ENCODE measurements around the gene NECAP2. TPM values are rescaled to one million over a fixed set of nuclear protein-coding genes. Genes with fewer than 3 reads are reported as not detected.

NECAP2 gene, protein sequence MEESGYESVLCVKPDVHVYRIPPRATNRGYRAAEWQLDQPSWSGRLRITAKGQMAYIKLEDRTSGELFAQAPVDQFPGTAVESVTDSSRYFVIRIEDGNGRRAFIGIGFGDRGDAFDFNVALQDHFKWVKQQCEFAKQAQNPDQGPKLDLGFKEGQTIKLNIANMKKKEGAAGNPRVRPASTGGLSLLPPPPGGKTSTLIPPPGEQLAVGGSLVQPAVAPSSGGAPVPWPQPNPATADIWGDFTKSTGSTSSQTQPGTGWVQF
- 10 to 100 TPM; 36.2 to 60.4 (median 51.9) TPM for total RNA-seq
- polyA plus RNA-seq, result 10 to 100 TPM; 41.0 to 59.1 TPM
- long read RNA-seq, donor 1, transcript NECAP2-202 (7 exons, 1,929 nt), result minor isoform, 20 of 396 reads
- long read RNA-seq, donor 1, transcript NECAP2-201 (8 exons, 2,070 nt), result major isoform, 311 of 396 reads
- long read RNA-seq, donor 1, partial matches to known transcripts, result 37 of 396 reads
- long read RNA-seq, donor 1, other reads (novel, unspliced or antisense), result 25 of 396 reads
- long read RNA-seq, donor 2, transcript NECAP2-201 (8 exons, 2,070 nt), result major isoform, 16 of 60 reads
- long read RNA-seq, donor 2, transcript NECAP2-211 (2 exons, 550 nt), result minor isoform, 8 of 60 reads
- long read RNA-seq, donor 2, partial matches to known transcripts, result 21 of 60 reads
- long read RNA-seq, donor 2, other reads (novel, unspliced or antisense), result 13 of 60 reads
- long read RNA-seq, donor 3, transcript NECAP2-201 (8 exons, 2,070 nt), result major isoform, 133 of 177 reads
- long read RNA-seq, donor 3, partial matches to known transcripts, result 17 of 177 reads
- long read RNA-seq, donor 3, other reads (novel, unspliced or antisense), result 22 of 177 reads

DNA sequence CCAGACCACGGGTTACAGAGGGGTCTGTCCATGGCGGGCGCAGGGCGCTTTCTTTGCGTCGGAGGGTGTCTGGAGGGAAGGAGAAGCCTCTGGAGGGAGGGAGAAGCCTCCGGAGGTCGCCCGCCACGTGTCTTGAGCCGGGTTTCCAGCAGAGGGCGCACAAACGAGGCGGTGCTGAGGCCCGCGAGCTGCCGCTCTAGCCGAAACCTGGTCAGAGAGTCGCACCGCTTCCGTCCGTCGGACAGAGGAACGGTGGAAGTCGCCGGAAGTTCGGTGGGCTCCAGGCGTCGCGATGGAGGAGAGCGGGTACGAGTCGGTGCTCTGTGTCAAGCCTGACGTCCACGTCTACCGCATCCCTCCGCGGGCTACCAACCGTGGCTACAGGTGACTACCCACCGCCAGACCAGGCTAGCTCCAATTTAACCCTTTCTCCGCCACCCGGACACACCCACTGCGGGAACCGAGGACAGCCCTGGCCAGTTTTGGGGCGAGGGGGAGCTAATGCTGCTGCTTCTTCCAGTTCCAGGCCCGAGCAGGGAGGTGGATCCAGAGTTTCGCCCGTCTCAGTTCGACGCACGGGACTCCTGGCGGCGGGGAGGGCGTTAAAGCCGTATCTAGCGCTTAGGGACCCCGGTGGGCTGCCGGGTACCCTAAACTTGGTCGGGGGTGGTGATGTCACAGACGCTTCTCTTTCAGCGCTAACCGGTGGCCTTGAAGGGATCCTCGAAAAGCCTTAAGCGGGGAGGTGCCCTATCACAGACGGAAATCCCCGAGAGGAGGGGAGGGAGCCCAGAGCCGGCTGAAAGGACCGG, at the start of gene NECAP2:
TSS of gene NECAP2 (plus strand) at position 255 of the 812 bp plus-strand sequence. CDS start at position 293, 38 bp downstream.
- no peaks in the 10 kb centered on the region for H3K36me3 ChIP-seq
- peak; percentile 92 to 97 (median 94) for DNase-seq
- H3K4me1 ChIP-seq (ENCODE audit: insufficient read depth), result peaks cover 2% of the 10 kb centered on the region
- WGBS, 3 donors, result 0% methylated on average over 61 to 68 of the region's 68 CpGs
- H3K4me3 ChIP-seq, result peak within 1 kb of the TSS; percentile 67
- intact Hi-C loops (cut with DNase I), result loop anchor here in 1 of 4 donors (10.0 kb wide), 1 partner anchor 54 kb away; no protein-coding TSS in a partner anchor
- no peaks in the 10 kb centered on the region for H3K27me3 ChIP-seq
- peak within 1 kb of the TSS; percentile 15 to 65 for H3K27ac ChIP-seq
- TF ChIP-seq, protein P1, sequence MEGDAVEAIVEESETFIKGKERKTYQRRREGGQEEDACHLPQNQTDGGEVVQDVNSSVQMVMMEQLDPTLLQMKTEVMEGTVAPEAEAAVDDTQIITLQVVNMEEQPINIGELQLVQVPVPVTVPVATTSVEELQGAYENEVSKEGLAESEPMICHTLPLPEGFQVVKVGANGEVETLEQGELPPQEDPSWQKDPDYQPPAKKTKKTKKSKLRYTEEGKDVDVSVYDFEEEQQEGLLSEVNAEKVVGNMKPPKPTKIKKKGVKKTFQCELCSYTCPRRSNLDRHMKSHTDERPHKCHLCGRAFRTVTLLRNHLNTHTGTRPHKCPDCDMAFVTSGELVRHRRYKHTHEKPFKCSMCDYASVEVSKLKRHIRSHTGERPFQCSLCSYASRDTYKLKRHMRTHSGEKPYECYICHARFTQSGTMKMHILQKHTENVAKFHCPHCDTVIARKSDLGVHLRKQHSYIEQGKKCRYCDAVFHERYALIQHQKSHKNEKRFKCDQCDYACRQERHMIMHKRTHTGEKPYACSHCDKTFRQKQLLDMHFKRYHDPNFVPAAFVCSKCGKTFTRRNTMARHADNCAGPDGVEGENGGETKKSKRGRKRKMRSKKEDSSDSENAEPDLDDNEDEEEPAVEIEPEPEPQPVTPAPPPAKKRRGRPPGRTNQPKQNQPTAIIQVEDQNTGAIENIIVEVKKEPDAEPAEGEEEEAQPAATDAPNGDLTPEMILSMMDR (IDR thresholded peaks at IDR 0.05), result peak; percentile 91 to 97 (median 95)
- TF ChIP-seq EP300 (IDR thresholded peaks at IDR 0.05) (no peak), POLR2A (IDR thresholded peaks at IDR 0.05) (peak; percentile 20)
- no peaks in the 10 kb centered on the region for H3K9me3 ChIP-seq

DNA sequence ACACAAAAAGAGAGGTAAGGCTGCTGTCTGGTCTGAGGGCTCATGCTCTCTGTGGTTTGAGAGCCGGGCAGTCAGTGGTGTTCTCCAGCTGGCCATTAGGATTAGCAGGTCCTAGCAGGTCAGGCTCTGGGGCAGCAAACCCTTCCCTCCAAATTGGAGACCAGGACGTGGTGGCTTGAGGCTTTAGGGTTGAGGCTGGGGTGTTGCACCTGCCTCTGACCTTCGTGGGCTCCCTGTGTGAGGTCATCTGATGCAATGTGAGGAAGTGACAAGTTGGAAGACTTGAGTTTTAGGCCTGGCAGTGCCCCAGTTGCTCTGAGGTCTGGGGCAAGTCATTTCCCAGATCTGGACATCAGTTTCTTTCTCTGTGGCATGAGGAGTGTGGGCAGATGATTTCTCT, 49.1 kb upstream of the NECAP2 start:
- no peaks in the 10 kb centered on the region for H3K9me3 ChIP-seq
- H3K36me3 ChIP-seq, result no peaks in the 10 kb centered on the region
- no peak for DNase-seq
- H3K4me1 ChIP-seq (ENCODE audit: insufficient read depth), result peaks cover 12% of the 10 kb centered on the region
- no peak overlapping the region for H3K27ac ChIP-seq
- 75 to 82% (median 80%) methylated on average over 3 of the region's 3 CpGs for WGBS, 3 donors
- H3K4me3 ChIP-seq, result no peak overlapping the region
- TF ChIP-seq POLR2A (IDR thresholded peaks at IDR 0.05), result no peak
- TF ChIP-seq, protein P1 (IDR thresholded peaks at IDR 0.05), result no peak
- no peak for TF ChIP-seq EP300 (IDR thresholded peaks at IDR 0.05)
- H3K27me3 ChIP-seq, result no peaks in the 10 kb centered on the region
- intact Hi-C loops (cut with DNase I), result no loop called here

DNA sequence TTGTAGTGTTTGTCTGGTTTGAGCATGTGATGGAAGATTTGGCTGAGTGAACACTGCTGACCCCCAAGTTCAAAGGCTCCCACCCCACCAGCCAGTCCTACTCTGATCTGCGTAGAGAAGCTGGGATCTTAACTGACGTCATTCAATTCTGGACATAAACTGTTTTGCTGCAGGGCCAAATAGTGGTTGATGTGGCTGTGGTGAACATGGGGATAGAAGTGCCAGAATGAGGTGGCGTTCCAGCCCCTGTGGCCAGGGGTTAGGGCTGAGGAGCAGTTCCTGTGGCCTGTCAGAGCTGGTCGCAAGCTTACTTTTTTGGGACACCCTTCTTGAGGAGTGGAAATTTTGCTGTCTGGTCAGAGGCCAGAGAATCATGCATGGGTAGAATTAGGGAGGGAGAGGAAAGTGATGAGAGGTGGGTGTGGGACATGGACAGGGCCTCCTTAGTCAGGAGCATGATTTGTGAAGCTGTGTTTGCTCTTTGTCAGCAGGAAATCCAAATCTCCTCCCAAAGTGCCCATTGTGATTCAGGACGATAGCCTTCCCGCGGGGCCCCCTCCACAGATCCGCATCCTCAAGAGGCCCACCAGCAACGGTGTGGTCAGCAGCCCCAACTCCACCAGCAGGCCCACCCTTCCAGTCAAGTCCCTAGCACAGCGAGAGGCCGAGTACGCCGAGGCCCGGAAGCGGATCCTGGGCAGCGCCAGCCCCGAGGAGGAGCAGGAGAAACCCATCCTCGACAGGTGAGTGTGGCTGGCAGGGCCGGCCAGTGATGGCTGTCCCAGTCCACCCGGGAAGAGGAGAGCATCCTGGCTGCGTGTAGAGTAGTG, 47.6 kb upstream of the NECAP2 start:
- 78 to 83% (median 82%) methylated on average over 21 of the region's 21 CpGs for WGBS, 3 donors
- no peaks in the 10 kb centered on the region for H3K9me3 ChIP-seq
- H3K27ac ChIP-seq, result no peak overlapping the region
- TF ChIP-seq, protein P1 (IDR thresholded peaks at IDR 0.05), result no peak
- no peak for TF ChIP-seq POLR2A (IDR thresholded peaks at IDR 0.05)
- TF ChIP-seq EP300 (IDR thresholded peaks at IDR 0.05), result no peak
- H3K4me1 ChIP-seq (ENCODE audit: insufficient read depth), result peaks cover 6% of the 10 kb centered on the region
- no peak overlapping the region for H3K4me3 ChIP-seq
- H3K27me3 ChIP-seq, result no peaks in the 10 kb centered on the region
- no peak for DNase-seq
- no peaks in the 10 kb centered on the region for H3K36me3 ChIP-seq
- intact Hi-C loops (cut with DNase I), result no loop called here

Data from ovary (tissue), 10 donors.